Type B pancreatic cell (in vitro differentiated cells): ENCODE data around the gene MAN2A1. TPM values are rescaled to one million over a fixed set of nuclear protein-coding genes. Genes with fewer than 3 reads are reported as not detected.
"Not testable (repeated sequence)": the region's sequence is repeated elsewhere in the genome, so short reads cannot be mapped to it uniquely, and the experiment has no call there.

ENCODE experiments used
- DNase-seq: peaks from one replicate; pipeline ENCODE4 v3.0.0; 2021; ENCODE audit warnings: mixed read lengths; ENCODE audit not compliant: unreplicated experiment; ENCODE audit errors: extremely low spot score
- H3K27ac Mint-ChIP-seq: 2 replicates; pipeline ENCODE4 v1.8.0; 2021; ENCODE audit warnings: mild to moderate bottlenecking, mixed read lengths
- H3K27me3 Mint-ChIP-seq: 2 replicates; pipeline ENCODE4 v1.8.0; 2021; ENCODE audit warnings: mixed read lengths
- H3K36me3 Mint-ChIP-seq: 2 replicates; pipeline ENCODE4 v1.8.0; 2021; ENCODE audit warnings: mixed read lengths
- H3K4me1 Mint-ChIP-seq: one replicate; pipeline ENCODE4 v1.8.0; 2021; ENCODE audit warnings: mixed read lengths; ENCODE audit not compliant: unreplicated experiment
- H3K4me3 Mint-ChIP-seq: 2 replicates; pipeline ENCODE4 v1.8.0; 2021; ENCODE audit warnings: mild to moderate bottlenecking, mixed read lengths
- H3K9me3 Mint-ChIP-seq: 2 replicates; pipeline ENCODE4 v1.8.0; 2021; ENCODE audit warnings: mixed read lengths
- CTCF ChIP-seq: fragments of 200-600 bp; sonication (generic); conservative IDR thresholded peaks from 2 replicates; pipeline ENCODE4 v1.5.0; 2021; ENCODE audit warnings: antibody characterized with exemption, mild to moderate bottlenecking
- total RNA-seq: library from RNA; stranded (reverse); gene quantifications from 2 replicates; pipeline ENCODE4 v1.2.1, GENCODE V29; 2021; ENCODE audit warnings: low replicate concordance

Gene MAN2A1
- total RNA-seq, 1 donor from 2014 or later, result 47.9 TPM

- H3K9me3 Mint-ChIP-seq, result no peaks in the 10 kb centered on the region
- peaks cover 34% of the 10 kb centered on the region for H3K36me3 Mint-ChIP-seq
- no peak for DNase-seq
- H3K4me3 Mint-ChIP-seq, result no peak overlapping the region
- no peak for TF ChIP-seq CTCF
- no peaks in the 10 kb centered on the region for H3K27me3 Mint-ChIP-seq
- H3K27ac Mint-ChIP-seq, result no peak overlapping the region
- no peaks in the 10 kb centered on the region for H3K4me1 Mint-ChIP-seq
Measured at GRCh38 chr5:109823597-109823996, 133.9 kb downstream of the MAN2A1 start.

GRCh38 chr5:109825450-109825849, 135.7 kb downstream of the MAN2A1 start:
- Mint-ChIP-seq H3K27me3 (no peaks in the 10 kb centered on the region), H3K9me3 (no peaks in the 10 kb centered on the region), H3K4me3 (no peak overlapping the region), H3K27ac (no peak overlapping the region), H3K36me3 (peaks cover 36% of the 10 kb centered on the region), H3K4me1 (no peaks in the 10 kb centered on the region)
- no peak for DNase-seq
- no peak for TF ChIP-seq CTCF

GRCh38 chr5:109826426-109826825, 136.7 kb downstream of the MAN2A1 start:
- no peak overlapping the region for H3K27ac Mint-ChIP-seq
- H3K27me3 Mint-ChIP-seq, result no peaks in the 10 kb centered on the region
- H3K9me3 Mint-ChIP-seq, result peaks cover 4% of the 10 kb centered on the region
- TF ChIP-seq CTCF, result no peak
- DNase-seq, result no peak
- H3K36me3 Mint-ChIP-seq, result peaks cover 40% of the 10 kb centered on the region
- H3K4me1 Mint-ChIP-seq, result no peaks in the 10 kb centered on the region
- H3K4me3 Mint-ChIP-seq, result no peak overlapping the region

GRCh38 chr5:109829331-109829730, 139.6 kb downstream of the MAN2A1 start:
- Mint-ChIP-seq H3K36me3 (peaks cover 43% of the 10 kb centered on the region), H3K4me3 (no peak overlapping the region), H3K9me3 (peaks cover 9% of the 10 kb centered on the region), H3K4me1 (no peaks in the 10 kb centered on the region), H3K27me3 (no peaks in the 10 kb centered on the region), H3K27ac (no peak overlapping the region)
- TF ChIP-seq CTCF, result no peak
- DNase-seq, result no peak

GRCh38 chr5:109830955-109831502, 141.3 kb downstream of the MAN2A1 start:
- peaks cover 40% of the 10 kb centered on the region for H3K36me3 Mint-ChIP-seq
- DNase-seq, result no peak
- H3K4me3 Mint-ChIP-seq, result no peak overlapping the region
- no peak for TF ChIP-seq CTCF
- no peaks in the 10 kb centered on the region for H3K4me1 Mint-ChIP-seq
- H3K27ac Mint-ChIP-seq, result peak overlapping the region; percentile 12
- no peaks in the 10 kb centered on the region for H3K27me3 Mint-ChIP-seq
- H3K9me3 Mint-ChIP-seq, result peaks cover 9% of the 10 kb centered on the region

- not testable (repeated sequence) for H3K27ac Mint-ChIP-seq, DNase-seq, H3K27me3 Mint-ChIP-seq, H3K4me1 Mint-ChIP-seq, H3K4me3 Mint-ChIP-seq, H3K9me3 Mint-ChIP-seq
- H3K36me3 Mint-ChIP-seq, result peaks cover 34% of the 10 kb centered on the region
Measured at GRCh38 chr5:109832207-109833188, 142.8 kb downstream of the MAN2A1 start.
